B cell (primary cell): ENCODE measurements around the gene PHRF1.

Experiments
- CTCF ChIP-seq: fragments of 200-600 bp; IDR thresholded peaks from one replicate; pipeline ENCODE4 v1.8.0; 2022; ENCODE audit warnings: antibody characterized with exemption, mild to moderate bottlenecking
- EZH2 ChIP-seq: IDR thresholded peaks from 2 replicates; pipeline ENCODE4 v1.6.1; 2012; ENCODE audit warnings: borderline replicate concordance, low read depth, mild to moderate bottlenecking, moderate library complexity, low read length; ENCODE audit not compliant: insufficient read depth, poor library complexity, severe bottlenecking

GRCh38 chr11:578276-579035, 2.2 kb downstream of the PHRF1 start:
- TF ChIP-seq EZH2 (no peak), CTCF (no peak)
